GM12865 (cell line): Measurements from ENCODE around the gene GTPBP6.

Experiments used
- DNase-seq: peaks from one replicate; pipeline ENCODE4 v3.0.0; 2010; ENCODE audit warnings: low read depth
- H3K4me3 ChIP-seq: 2 replicates; pipeline ENCODE4 v1.5.1; 2011; ENCODE audit warnings: mild to moderate bottlenecking, low read depth, low read length, control low read depth
- TF ChIP-seq, protein P1 (sequence below): IDR thresholded peaks from 2 replicates; pipeline ENCODE4 v1.5.1; 2011; ENCODE audit warnings: low read length, control low read depth, low read depth, inconsistent platforms; ENCODE audit not compliant: insufficient read depth; ENCODE audit errors: missing control alignments

Gene GTPBP6

DNA sequence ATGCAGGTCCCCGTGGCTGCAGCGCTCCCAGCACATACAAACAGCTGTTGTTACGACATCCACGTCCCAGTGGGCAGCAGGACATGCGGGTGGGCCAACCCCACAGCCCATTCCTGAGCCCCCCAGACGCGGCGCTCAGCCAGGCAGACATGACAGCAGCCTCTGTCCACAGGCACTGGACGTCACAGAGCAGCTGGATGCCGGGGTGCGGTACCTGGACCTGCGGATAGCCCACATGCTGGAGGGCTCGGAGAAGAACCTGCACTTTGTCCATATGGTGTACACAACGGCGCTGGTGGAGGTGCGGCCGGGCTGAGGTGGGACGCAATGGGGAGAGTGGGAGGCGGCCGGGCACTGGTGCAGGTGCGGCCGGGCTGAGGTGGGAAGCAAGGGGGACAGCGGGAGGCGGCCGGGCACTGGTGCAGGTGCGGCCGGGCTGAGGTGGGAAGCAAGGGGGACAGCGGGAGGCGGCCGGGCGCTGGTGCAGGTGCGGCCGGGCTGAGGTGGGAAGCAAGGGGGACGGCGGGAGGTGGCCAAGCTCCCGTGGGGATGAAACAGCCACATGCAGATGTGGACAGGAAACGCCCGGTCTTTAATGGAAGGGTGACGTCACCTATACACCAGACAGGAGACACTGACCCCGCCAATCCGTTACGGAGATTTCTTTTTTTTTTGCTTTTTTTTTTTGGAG, 28.0 kb downstream of the GTPBP6 start:
- TF ChIP-seq, protein P1, sequence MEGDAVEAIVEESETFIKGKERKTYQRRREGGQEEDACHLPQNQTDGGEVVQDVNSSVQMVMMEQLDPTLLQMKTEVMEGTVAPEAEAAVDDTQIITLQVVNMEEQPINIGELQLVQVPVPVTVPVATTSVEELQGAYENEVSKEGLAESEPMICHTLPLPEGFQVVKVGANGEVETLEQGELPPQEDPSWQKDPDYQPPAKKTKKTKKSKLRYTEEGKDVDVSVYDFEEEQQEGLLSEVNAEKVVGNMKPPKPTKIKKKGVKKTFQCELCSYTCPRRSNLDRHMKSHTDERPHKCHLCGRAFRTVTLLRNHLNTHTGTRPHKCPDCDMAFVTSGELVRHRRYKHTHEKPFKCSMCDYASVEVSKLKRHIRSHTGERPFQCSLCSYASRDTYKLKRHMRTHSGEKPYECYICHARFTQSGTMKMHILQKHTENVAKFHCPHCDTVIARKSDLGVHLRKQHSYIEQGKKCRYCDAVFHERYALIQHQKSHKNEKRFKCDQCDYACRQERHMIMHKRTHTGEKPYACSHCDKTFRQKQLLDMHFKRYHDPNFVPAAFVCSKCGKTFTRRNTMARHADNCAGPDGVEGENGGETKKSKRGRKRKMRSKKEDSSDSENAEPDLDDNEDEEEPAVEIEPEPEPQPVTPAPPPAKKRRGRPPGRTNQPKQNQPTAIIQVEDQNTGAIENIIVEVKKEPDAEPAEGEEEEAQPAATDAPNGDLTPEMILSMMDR = no peak
- no peak for DNase-seq

DNA sequence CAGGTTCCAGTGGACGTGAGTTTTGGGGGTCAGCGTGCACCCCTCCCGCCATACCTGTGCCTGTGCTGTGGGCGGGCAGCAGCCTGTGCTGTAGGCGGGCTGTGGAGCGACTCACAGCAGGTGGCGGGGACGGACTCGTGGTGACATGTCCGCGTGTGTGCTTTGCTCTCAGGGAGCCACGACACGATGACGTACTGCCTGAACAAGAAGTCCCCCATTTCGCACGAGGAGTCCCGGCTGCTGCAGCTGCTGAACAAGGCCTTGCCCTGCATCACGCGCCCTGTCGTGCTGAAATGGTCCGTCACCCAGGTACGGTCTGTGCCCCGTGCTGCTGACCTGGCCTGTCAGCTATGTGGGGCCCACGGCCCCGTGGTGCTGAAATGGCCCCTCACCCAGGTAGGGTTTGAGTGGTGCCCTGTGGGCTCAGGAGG, 30.0 kb downstream of the GTPBP6 start:
- TF ChIP-seq, protein P1 = no peak
- H3K4me3 ChIP-seq = no peak overlapping the region
- DNase-seq = no peak

More for the DNA sequence above, 28.0 kb downstream of the GTPBP6 start:
- H3K4me3 ChIP-seq = no peak overlapping the region

DNA sequence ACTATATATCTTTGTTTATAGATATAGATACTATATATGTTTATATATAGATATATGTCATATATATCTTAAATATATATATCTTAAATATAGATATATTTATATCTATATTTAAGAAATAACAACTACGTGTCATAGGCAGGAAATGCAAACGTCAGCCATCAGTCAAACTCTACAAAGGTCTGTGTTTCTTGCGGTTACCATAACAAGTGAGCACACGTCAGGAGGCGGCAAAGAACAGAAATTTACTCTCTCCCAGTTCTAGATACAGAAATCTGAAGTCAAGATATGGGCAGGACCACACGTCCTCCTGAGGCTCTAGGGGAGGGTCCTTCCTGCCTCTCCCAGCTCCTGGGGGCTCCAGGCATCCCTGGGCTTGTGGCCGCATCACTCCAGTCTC, 30.9 kb downstream of the GTPBP6 start:
- no peak overlapping the region for H3K4me3 ChIP-seq
- no peak for DNase-seq
- TF ChIP-seq, protein P1 = no peak

DNA sequence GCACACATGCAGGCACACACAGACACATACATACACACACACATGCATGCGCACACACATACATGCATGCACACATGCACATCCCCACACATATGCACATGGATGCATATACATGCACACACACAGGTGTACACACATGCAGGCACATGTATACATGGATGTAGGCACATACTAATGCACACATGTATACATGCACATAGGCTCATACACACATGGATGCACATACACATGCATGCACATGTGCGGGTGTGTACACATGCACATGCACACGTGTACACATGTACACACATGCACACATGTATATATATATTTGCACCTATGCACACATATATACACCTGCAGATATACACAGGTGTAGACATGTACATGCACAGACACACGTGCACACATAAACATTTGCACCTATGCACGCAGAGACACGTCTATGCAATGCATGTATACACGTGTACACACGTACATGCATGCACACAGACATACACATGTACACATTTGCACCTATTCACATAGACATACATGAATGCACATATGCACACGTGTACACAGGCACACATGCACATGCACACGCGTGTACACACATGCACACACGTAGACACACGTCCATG, 33.4 kb downstream of the GTPBP6 start:
- TF ChIP-seq, protein P1 = no peak
- no peak for DNase-seq
- no peak overlapping the region for H3K4me3 ChIP-seq

DNA sequence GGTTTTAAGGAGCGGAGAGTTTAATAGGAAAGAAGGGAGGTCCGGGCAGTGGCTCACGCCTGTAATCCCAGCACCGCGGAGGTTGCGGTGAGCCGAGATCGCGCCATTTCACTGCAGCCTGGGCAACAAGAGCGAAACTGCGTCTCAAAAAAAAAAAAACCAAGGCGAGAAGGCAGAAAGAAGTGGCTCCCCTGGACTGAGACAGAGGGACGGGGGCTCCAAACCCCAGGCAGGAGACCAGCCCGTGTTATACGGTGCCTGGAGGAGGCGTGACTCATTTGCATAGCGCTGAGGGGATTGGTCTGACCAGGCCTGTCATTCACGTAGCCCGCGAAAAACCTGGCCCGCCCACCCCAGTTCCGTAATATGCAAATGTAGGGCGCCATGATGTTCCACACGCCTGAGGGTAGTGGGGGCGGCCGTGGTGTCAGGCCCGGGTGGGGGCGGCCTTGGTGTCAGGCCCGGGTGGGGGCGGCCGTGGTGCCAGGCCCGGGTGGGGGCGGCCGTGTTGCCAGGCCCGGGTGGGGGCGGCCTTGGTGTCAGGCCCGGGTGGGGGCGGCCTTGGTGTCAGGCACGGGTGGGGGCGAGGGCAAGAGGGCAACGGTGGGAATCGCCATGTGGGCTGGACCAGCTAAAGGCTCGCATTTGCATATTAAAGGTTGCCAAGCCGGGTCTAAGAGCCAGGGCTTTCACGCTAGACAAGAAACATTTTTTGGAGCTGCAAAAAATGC, 35.3 kb downstream of the GTPBP6 start:
- peak; percentile 92 for DNase-seq
- H3K4me3 ChIP-seq = peak overlapping the region; percentile 52
- TF ChIP-seq, protein P1 = no peak

DNA sequence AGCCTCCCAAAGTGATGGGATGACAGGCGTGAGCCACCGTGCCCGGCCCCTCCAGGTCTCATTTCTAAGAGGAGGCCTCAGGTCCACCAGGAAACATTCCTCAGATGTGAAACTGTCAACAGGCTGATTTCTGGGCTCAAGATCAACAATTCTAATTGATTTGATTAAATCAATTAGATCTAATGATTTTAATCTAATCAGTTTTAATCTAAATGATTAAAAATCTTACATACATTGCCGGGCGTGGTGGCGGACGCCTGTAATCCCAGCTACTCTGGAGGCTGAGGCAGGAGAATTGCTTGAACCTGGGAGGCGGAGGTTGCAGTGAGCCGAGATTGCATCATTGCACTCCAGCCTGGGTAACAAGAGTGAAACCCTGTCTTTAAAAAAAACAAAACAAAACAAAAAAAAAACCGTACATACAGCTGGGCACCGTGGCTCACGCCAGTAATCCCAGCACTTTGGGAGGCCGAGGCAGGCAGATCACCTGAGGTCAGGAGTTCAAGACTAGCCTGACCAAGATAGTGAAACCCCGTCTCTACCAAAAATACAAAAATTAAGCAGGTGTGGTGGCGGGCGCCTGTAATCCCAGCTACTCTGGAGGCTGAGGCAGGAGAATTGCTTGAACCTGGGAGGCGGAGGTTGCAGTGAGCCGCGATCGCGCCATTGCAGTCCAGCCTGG, 36.5 kb downstream of the GTPBP6 start:
- peak; percentile 18 for DNase-seq
- H3K4me3 ChIP-seq = peak overlapping the region; percentile 58
